ENCODE measurements around the gene FHIT. TPM values are rescaled to one million over a fixed set of nuclear protein-coding genes. Genes with fewer than 3 reads are reported as not detected.

FHIT gene
- total RNA-seq, 1 donor from 2014 or later = 16.1 TPM

GRCh38 chr3:59758672-59759071 is 1492.6 kb downstream of the FHIT start:
- DNase-seq (ENCODE audit: low spot score, unreplicated experiment) = no peak
- Mint-ChIP-seq H3K4me1 (ENCODE audit: low read depth) (peaks cover 26% of the 10 kb centered on the region), H3K27me3 (no peaks in the 10 kb centered on the region), H3K27ac (no peak overlapping the region), H3K36me3 (ENCODE audit: insufficient read depth) (no peaks in the 10 kb centered on the region), H3K4me3 (ENCODE audit: low read depth) (no peak overlapping the region), H3K9me3 (ENCODE audit: low read depth) (no peaks in the 10 kb centered on the region)
- no peak for TF ChIP-seq CTCF (IDR thresholded peaks at IDR 0.05; ENCODE audit: unreplicated experiment)

GRCh38 chr3:59756934-59757333 is 1494.3 kb downstream of the FHIT start:
- no peak overlapping the region for H3K27ac Mint-ChIP-seq
- no peak for DNase-seq (ENCODE audit: low spot score, unreplicated experiment)
- no peaks in the 10 kb centered on the region for H3K36me3 Mint-ChIP-seq (ENCODE audit: insufficient read depth)
- H3K9me3 Mint-ChIP-seq (ENCODE audit: low read depth) = no peaks in the 10 kb centered on the region
- peaks cover 23% of the 10 kb centered on the region for H3K4me1 Mint-ChIP-seq (ENCODE audit: low read depth)
- no peak overlapping the region for H3K4me3 Mint-ChIP-seq (ENCODE audit: low read depth)
- no peaks in the 10 kb centered on the region for H3K27me3 Mint-ChIP-seq
- no peak for TF ChIP-seq CTCF (IDR thresholded peaks at IDR 0.05; ENCODE audit: unreplicated experiment)

- Mint-ChIP-seq H3K4me3 (ENCODE audit: low read depth) (no peak overlapping the region), H3K9me3 (ENCODE audit: low read depth) (no peaks in the 10 kb centered on the region), H3K27ac (no peak overlapping the region), H3K4me1 (ENCODE audit: low read depth) (peaks cover 15% of the 10 kb centered on the region), H3K27me3 (no peaks in the 10 kb centered on the region), H3K36me3 (ENCODE audit: insufficient read depth) (no peaks in the 10 kb centered on the region)
- DNase-seq (ENCODE audit: low spot score, unreplicated experiment) = no peak
- no peak for TF ChIP-seq CTCF (IDR thresholded peaks at IDR 0.05; ENCODE audit: unreplicated experiment)
Measured at GRCh38 chr3:59754456-59755129, 1496.7 kb downstream of the FHIT start.

GRCh38 chr3:59753808-59754450 is 1497.3 kb downstream of the FHIT start:
- H3K36me3 Mint-ChIP-seq (ENCODE audit: insufficient read depth) = no peaks in the 10 kb centered on the region
- peaks cover 11% of the 10 kb centered on the region for H3K4me1 Mint-ChIP-seq (ENCODE audit: low read depth)
- H3K9me3 Mint-ChIP-seq (ENCODE audit: low read depth) = no peaks in the 10 kb centered on the region

GRCh38 chr3:59752925-59753324 is 1498.3 kb downstream of the FHIT start:
- Mint-ChIP-seq H3K27me3 (no peaks in the 10 kb centered on the region), H3K4me1 (ENCODE audit: low read depth) (peaks cover 8% of the 10 kb centered on the region), H3K4me3 (ENCODE audit: low read depth) (no peak overlapping the region), H3K36me3 (ENCODE audit: insufficient read depth) (no peaks in the 10 kb centered on the region), H3K27ac (no peak overlapping the region), H3K9me3 (ENCODE audit: low read depth) (no peaks in the 10 kb centered on the region)
- no peak for DNase-seq (ENCODE audit: low spot score, unreplicated experiment)
- TF ChIP-seq CTCF (IDR thresholded peaks at IDR 0.05; ENCODE audit: unreplicated experiment) = no peak

More at GRCh38 chr3:59753808-59754450, 1497.3 kb downstream of the FHIT start:
- DNase-seq (ENCODE audit: low spot score, unreplicated experiment) = no peak
- Mint-ChIP-seq H3K27me3 (no peaks in the 10 kb centered on the region), H3K4me3 (ENCODE audit: low read depth) (no peak overlapping the region), H3K27ac (no peak overlapping the region)
- no peak for TF ChIP-seq CTCF (IDR thresholded peaks at IDR 0.05; ENCODE audit: unreplicated experiment)
